Measurements from ENCODE around the gene AP5S1.
"Not testable (repeated sequence)": the region's sequence is repeated elsewhere in the genome, so short reads cannot be mapped to it uniquely, and the experiment has no call there.

Gene AP5S1

GRCh38 chr20:3785240-3786125 lies 34.9 kb upstream of the AP5S1 start:
- TF ChIP-seq CTCF (conservative IDR thresholded peaks at IDR 0.05; ENCODE audit: low read length): no peak
- peak overlapping the region; percentile 80 for H3K4me3 ChIP-seq (ENCODE audit: low read length)
- DNase-seq (ENCODE audit: low read depth): peak; percentile 24

- peak overlapping the region; percentile 80 for H3K4me3 ChIP-seq (ENCODE audit: low read length)
- peak; percentile 52 for DNase-seq (ENCODE audit: low read depth)
- no peak for TF ChIP-seq CTCF (conservative IDR thresholded peaks at IDR 0.05; ENCODE audit: low read length)
Measured at GRCh38 chr20:3786126-3786484, 34.2 kb upstream of the AP5S1 start.

- peak within 1 kb of the TSS; percentile 80 for H3K4me3 ChIP-seq (ENCODE audit: low read length)
- peak; percentile 52 for TF ChIP-seq CTCF (conservative IDR thresholded peaks at IDR 0.05; ENCODE audit: low read length)
- peak; percentile 81 for DNase-seq (ENCODE audit: low read depth)
Measured at GRCh38 chr20:3786665-3787323, 33.6 kb upstream of the AP5S1 start, which contains the start of gene CENPB. CENPB (minus strand) TSS chr20:3786740; CDS start chr20:3786483, 257 bp downstream.

- H3K4me3 ChIP-seq (ENCODE audit: low read length): peak overlapping the region; percentile 47
- TF ChIP-seq CTCF (conservative IDR thresholded peaks at IDR 0.05; ENCODE audit: low read length): no peak
- DNase-seq (ENCODE audit: low read depth): no peak
Measured at GRCh38 chr20:3787324-3788014, 32.9 kb upstream of the AP5S1 start.

- DNase-seq (ENCODE audit: low read depth): no peak
- H3K4me3 ChIP-seq (ENCODE audit: low read length): no peak overlapping the region
- no peak for TF ChIP-seq CTCF (conservative IDR thresholded peaks at IDR 0.05; ENCODE audit: low read length)
Measured at GRCh38 chr20:3788685-3789155, 31.6 kb upstream of the AP5S1 start.

- not testable (repeated sequence) for H3K4me3 ChIP-seq (ENCODE audit: low read length); DNase-seq (ENCODE audit: low read depth)
Measured at GRCh38 chr20:3789201-3789600, 31.1 kb upstream of the AP5S1 start.

- DNase-seq (ENCODE audit: low read depth): not testable (repeated sequence)
Measured at GRCh38 chr20:3794168-3794567, 26.2 kb upstream of the AP5S1 start.

More at GRCh38 chr20:3794168-3794567, 26.2 kb upstream of the AP5S1 start:
- not testable (repeated sequence) for H3K4me3 ChIP-seq (ENCODE audit: low read length)

Measured in AG10803 (cell line).